IPS-18c (cell line): ENCODE results near the gene RABGGTA.
"Not testable (repeated sequence)": the region's sequence is repeated elsewhere in the genome, so short reads cannot be mapped to it uniquely, and the experiment has no call there.

ENCODE experiments used
- H3K4me3 ChIP-seq: 2 replicates; pipeline ENCODE4 v1.7.0; 2013; ENCODE audit warnings: low read depth, mild to moderate bottlenecking, low read length, moderate library complexity; ENCODE audit not compliant: insufficient read depth
- H3K9me3 ChIP-seq: one replicate; pipeline ENCODE4 v1.6.1; 2013; ENCODE audit warnings: mild to moderate bottlenecking, low read length, moderate library complexity; ENCODE audit not compliant: control insufficient read depth, insufficient read depth

Gene RABGGTA

DNA sequence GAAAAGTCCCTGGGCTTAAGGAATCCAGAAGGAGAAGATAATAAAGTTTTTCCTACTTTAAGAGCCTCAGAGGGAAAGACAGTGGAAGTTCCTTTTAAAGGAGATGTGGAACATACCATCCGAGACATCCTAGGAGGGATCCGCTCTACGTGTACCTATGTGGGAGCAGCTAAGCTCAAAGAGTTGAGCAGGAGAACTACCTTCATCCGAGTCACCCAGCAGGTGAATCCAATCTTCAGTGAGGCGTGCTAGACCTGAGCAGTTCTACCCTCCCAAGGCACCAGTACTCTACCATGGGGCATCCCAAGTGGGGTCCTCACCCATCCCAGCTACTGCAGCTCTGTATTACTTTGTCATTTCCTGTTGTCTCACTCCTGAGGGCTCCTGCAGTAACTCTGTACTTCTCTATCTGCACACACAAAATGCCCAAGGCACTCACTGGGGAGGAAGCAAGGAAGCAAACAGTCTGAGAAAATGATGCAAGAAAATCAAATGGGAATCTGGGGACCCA is 32.8 kb downstream of the RABGGTA start:
- Histone ChIP-seq H3K4me3 (no peak overlapping the region), H3K9me3 (no peaks in the 10 kb centered on the region)

DNA sequence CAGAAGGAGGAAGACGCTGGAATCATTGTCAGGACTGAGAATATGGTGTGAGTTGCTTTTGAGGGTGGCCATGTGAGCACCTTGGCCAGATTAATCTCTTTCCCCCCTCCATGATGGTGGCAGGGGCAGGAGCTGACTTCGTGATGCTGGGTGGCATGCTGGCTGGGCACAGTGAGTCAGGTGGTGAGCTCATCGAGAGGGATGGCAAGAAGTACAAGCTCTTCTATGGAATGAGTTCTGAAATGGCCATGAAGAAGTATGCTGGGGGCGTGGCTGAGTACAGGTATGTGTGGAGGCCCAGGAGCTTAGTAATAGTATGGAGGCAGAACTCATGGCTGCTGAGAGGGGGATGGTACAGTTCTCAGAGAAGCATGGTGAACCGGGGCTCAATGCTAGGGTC is 33.3 kb downstream of the RABGGTA start:
- Histone ChIP-seq H3K9me3 (no peaks in the 10 kb centered on the region), H3K4me3 (no peak overlapping the region)

- no peaks in the 10 kb centered on the region for H3K9me3 ChIP-seq
- H3K4me3 ChIP-seq, result no peak overlapping the region
Observed at GRCh38 chr14:24237463-24237955, 33.9 kb downstream of the RABGGTA start.

DNA sequence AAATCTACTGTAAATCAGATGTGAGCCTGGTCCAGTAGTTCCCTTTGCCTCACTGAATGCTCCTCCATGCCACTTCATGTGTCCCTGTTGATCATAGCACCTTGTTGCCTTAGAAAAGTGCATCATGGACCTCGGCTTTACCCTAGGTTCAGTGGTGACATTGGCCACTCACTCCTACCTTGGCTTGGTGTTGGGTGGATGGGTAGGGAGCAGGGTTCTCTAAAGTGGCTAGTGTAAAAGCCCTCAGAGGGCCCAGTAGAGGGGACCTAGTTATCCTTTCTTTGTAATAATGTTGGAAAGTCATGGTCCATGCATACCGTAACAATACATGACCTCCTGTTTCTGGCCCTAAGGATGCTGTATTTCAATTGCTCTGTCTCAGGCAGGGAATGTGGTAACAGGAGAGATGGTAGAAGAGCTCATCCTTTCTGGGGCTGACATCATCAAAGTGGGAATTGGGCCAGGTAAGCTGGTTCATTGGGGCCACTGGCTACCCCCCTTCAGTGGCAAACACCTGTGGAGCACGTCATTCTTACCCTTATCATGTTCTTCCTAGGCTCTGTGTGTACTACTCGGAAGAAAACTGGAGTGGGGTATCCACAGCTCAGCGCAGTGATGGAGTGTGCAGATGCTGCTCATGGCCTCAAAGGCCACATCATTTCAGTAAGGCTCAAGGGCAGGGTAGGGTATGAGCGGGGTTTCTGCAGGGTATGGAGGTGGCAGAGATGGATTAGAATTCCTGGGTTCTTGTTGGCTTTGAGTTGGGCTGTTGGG is 34.5 kb downstream of the RABGGTA start:
- no peaks in the 10 kb centered on the region for H3K9me3 ChIP-seq

DNA sequence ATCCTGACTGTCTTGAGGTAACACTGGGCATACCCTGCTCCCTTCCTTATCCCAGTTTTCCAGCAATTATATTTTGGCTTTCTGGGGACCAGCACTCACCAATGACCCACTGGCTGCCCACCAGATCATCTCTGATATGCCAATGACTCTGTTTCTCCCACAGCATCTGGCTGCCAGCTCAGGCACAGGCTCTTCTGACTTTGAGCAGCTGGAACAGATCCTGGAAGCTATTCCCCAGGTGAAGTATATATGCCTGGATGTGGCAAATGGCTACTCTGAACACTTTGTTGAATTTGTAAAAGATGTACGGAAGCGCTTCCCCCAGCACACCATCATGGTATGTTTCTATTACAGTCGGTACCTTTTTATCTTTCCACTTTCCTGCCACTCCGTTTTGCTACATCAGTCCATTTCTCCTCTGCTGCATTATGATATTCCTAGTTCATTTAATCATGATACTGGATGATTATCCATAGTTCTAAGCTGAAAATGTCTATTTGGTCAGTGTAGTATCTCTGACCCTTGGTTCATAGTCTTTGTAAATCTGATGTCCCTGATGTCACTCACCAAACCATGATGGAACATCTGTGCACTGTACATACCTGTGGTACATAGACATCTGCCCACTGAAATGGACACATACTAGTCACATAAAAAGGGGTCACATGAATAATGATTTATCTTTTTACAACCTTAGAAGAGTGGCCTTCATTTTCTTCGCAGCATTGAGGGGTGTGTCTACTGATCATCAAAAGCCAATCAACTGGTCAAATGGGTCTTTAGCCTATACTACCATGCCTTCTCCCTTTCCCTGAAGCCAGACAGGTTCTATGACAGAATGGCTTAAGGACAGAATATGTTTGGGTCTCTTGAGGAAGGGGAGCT is 35.4 kb downstream of the RABGGTA start:
- no peak overlapping the region for H3K4me3 ChIP-seq
- no peaks in the 10 kb centered on the region for H3K9me3 ChIP-seq

More for the DNA sequence above, 34.5 kb downstream of the RABGGTA start:
- H3K4me3 ChIP-seq, result no peak overlapping the region

DNA sequence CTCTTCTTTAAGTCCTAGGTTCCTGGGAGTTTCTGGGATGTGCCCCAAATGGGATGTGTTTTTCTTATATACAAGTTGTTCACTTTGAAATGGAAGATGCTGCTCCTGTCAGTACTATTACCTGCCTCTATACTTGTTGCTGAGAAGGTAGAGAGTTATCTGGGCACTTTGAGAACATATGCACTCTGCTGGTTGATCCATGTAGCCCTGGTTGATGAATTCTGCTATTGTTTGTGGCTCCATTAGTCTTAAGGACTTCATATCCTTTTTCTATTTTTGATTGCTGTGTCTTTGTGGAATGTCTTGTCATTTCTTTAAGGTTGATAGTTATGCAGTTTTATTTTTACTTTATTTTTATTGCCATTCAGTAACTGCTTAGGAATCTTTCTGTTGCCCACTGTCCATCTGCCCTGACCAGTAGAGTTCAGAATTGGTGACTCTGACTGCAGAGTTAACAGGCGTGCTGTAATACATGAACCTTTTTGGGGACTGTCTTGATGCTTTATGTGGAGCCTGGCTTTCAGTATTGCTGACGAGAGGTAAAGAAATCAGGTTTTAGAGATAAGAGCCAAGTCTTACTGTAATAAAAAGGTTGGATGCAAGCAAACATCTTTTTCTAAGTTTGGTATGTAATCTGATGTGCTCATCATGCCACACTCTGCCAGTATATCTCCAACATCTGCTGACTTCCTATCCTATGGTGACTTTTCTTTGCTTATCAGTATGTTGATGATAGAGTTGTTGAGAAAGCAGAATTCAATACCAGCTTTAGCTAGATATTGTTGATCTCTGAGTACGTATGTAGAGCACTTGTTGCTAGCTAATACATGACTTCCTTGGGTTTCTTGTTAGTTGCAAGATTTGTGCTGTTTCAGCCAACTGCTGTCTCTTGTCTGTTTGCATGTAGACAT is 37.0 kb downstream of the RABGGTA start:
- Histone ChIP-seq H3K4me3 (no peak overlapping the region), H3K9me3 (no peaks in the 10 kb centered on the region)

DNA sequence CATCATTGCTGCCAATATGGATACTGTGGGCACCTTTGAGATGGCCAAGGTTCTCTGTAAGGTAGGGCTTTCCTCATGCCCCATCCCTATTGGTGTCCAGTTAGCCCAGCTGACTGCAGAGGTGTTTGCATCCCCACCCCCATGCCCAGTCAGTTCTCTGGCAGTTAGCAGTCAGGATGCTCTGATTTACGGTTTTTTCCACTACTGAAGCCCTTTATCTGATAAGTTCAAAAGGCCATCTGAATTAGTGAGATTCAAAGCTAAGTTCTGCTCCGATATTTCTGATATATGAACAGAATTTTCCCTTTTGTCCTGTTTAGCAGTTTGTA is 37.9 kb downstream of the RABGGTA start:
- peak overlapping the region; percentile 97 for H3K4me3 ChIP-seq

DNA sequence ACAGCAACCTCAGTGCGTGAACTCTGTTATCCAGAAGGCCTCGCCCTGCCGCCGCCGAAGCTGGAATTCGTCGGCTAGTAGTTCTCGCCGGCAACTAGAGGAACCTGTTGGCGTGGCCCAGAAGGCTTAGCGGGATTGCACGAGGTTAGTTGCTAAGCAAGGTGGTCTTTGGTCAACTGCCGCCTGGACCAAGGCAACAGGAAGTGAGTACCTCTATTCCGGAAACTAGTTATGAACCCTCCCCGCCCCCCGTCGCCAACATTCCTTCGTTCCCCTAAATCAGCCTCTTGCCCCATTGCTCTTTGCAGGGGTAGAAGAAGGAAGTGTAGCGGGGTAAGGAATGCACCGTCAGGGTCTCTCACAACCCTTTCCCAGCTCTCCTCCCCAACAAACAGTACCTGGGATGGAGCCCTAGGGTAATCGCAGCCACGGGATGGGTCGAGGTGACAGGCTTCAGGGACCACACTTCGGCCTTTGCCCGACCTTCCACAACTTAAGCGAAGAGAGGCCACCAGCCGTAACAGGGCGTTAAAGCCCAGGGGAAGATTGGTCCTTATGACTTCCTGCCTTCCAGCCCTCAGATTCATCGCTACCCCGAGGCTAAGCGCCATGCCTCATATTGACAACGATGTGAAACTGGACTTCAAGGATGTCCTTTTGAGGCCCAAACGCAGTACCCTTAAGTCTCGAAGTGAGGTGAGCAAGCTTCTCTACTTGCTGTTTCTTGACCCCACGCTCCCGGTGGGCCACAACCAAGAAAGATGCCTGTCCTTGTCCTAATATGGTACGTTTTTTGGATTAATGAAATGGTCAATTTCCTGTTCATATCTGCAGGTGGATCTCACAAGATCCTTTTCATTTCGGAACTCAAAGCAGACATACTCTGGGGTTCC is 38.5 kb downstream of the RABGGTA start, which contains the start of gene GMPR2:
Gene GMPR2, plus strand, starts transcription at position 285 of the 893 bp plus-strand sequence. Its CDS starts 325 bp downstream, at position 610.
- Histone ChIP-seq H3K4me3 (peak within 1 kb of the TSS; percentile 97), H3K9me3 (no peaks in the 10 kb centered on the region)

More for the DNA sequence above, 37.9 kb downstream of the RABGGTA start:
- no peaks in the 10 kb centered on the region for H3K9me3 ChIP-seq

- peak within 1 kb of the TSS; percentile 97 for H3K4me3 ChIP-seq
- no peaks in the 10 kb centered on the region for H3K9me3 ChIP-seq
Observed at GRCh38 chr14:24232121-24232644, 39.2 kb downstream of the RABGGTA start, which contains the start of gene NEDD8. TSS of gene NEDD8 (minus strand) at chr14:24232367. CDS start at chr14:24232267, 100 bp downstream.

DNA sequence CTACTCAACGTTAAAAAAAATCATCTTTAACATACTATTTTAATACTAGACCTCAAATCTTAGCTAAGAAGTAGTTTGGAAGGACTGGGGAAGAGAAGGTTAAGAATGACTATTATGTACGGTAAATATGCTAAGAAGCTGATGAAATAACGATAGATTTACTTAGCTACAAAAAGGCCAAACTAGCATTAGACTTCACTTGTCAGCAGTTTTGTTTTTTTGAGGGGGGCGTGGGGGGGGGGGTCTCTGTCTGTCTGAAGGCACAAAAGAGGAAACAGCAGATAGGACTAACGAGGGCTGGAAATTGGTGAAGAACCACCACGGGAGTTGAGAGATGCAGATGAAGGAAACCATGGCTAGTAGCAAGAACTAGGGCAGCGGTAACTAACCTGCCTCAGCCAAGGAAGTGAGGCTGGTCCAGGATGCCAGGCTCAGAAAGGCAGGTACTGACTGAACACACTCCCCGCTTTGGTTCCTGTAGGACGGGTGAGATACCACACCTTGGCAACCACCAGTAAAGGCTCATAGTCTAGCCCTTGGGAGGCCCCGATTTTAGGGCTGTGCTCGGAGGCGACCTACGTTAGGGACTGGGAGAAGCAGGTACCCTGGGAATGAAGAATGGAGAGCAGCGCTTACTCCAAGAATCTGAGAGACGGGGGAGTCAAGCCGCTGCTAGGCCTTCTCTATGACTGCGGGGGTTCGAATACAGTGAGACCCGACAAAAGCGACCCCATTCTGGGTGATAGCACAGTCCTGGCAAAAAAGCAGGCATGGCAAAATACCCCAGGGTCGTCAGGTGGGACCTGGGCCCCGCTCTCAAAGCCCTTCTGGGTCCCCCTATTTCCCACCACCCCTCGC is 39.9 kb downstream of the RABGGTA start:
- Histone ChIP-seq H3K4me3 (peak overlapping the region; percentile 97), H3K9me3 (no peaks in the 10 kb centered on the region)

GRCh38 chr14:24228902-24229301 is 42.5 kb downstream of the RABGGTA start:
- Histone ChIP-seq H3K9me3 (no peaks in the 10 kb centered on the region), H3K4me3 (no peak overlapping the region)

- no peaks in the 10 kb centered on the region for H3K9me3 ChIP-seq
- no peak overlapping the region for H3K4me3 ChIP-seq
Observed at GRCh38 chr14:24226473-24226872, 44.9 kb downstream of the RABGGTA start.

DNA sequence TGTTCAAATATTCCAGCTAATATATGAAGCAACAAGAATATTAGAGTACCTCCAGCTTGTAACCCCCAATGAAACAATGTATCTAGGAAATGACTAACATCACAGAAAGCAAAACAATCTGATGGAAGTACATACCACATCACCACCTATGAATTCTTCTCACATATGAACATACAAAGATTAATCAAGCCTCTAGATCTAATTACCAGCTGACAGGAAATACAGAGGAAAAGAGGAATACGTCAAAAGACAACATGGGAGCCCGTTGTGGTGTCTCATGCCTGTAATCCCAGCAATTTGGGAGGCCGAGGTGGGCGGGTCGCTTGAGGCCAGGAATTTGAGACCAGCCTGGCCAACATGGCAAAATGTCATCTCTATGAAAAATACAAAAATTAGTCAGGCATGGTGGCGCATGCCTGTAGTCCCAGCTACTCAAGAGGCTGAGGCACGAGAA is 46.8 kb downstream of the RABGGTA start:
- Histone ChIP-seq H3K4me3 (no peak overlapping the region), H3K9me3 (no peaks in the 10 kb centered on the region)

DNA sequence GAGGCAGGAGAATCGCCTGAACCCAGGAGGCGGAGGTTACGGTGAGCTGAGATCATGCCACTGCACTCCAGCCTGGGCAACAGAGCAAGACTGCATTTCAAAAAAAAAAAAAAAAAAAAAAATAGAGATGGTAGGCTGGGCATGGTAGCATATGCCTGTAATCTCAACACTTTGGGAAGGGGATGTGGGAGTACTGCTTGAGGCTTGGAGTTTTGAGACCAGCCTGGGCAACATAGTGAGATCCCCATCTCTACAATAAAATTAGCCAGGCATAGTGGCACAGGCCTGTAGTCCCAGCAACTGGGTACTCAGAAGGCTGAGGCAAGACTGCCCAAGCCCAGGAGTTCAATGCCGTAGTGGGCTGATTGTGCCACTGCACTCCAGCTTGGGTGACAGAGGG is 48.4 kb downstream of the RABGGTA start:
- not testable (repeated sequence) for H3K4me3 ChIP-seq, H3K9me3 ChIP-seq

DNA sequence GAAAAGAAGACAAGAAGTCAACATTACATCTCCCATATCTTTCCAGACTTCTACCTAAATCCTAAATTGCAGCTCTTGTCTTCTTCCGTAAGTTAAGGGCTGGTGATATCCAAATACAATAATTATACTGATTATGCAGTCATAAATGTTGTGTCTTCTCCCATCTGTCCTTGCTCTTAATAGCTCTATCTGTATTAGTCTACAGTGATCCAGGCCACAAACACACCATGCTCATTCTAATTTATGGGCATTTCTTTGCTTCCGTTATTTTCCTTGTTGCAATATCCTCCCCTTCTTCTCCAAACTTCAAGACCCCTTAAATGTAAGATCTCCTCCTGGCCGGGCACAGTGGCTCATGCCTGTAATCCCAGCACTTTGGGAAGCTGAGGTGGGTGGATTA is 51.9 kb downstream of the RABGGTA start:
- no peak overlapping the region for H3K4me3 ChIP-seq
- H3K9me3 ChIP-seq, result no peaks in the 10 kb centered on the region
